ENCODE data around the gene MRPL45. TPM values are rescaled to one million over a fixed set of nuclear protein-coding genes. Genes with fewer than 3 reads are reported as not detected.

Gene MRPL45
- total RNA-seq, 1 donor from 2014 or later = 34.0 TPM

DNA sequence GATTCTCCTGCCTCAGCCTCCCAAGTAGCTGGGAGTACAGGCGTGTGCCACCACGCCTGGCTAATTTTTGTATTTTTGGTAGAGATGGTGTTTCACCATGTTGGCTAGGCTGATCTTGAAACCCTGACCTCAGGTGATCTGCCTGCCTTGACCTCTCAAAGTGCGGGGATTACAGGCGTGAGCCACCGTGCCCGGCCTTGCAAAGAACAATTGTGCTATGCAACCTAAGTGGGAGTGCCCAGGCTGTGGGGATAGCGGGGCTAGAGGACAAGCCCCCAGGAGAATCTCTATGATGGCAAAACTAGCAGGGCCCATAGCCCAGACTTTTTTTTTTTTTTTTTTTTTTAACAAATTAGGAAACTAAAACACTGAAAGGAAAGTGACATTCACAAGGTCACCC, 48.8 kb downstream of the MRPL45 start:
- DNase-seq = no peak
- no peak overlapping the region for H3K4me3 Mint-ChIP-seq (ENCODE audit: unreplicated experiment)
- TF ChIP-seq, protein P1, sequence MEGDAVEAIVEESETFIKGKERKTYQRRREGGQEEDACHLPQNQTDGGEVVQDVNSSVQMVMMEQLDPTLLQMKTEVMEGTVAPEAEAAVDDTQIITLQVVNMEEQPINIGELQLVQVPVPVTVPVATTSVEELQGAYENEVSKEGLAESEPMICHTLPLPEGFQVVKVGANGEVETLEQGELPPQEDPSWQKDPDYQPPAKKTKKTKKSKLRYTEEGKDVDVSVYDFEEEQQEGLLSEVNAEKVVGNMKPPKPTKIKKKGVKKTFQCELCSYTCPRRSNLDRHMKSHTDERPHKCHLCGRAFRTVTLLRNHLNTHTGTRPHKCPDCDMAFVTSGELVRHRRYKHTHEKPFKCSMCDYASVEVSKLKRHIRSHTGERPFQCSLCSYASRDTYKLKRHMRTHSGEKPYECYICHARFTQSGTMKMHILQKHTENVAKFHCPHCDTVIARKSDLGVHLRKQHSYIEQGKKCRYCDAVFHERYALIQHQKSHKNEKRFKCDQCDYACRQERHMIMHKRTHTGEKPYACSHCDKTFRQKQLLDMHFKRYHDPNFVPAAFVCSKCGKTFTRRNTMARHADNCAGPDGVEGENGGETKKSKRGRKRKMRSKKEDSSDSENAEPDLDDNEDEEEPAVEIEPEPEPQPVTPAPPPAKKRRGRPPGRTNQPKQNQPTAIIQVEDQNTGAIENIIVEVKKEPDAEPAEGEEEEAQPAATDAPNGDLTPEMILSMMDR (IDR thresholded peaks at IDR 0.05; ENCODE audit: partially characterized antibody, unreplicated experiment) = no peak
- peaks cover 3% of the 10 kb centered on the region for H3K4me1 Mint-ChIP-seq (ENCODE audit: low read depth, unreplicated experiment)
- peaks cover 3% of the 10 kb centered on the region for H3K27me3 Mint-ChIP-seq (ENCODE audit: unreplicated experiment)
- no peaks in the 10 kb centered on the region for H3K9me3 Mint-ChIP-seq (ENCODE audit: unreplicated experiment)
- H3K27ac Mint-ChIP-seq (ENCODE audit: unreplicated experiment) = no peak overlapping the region
- no peaks in the 10 kb centered on the region for H3K36me3 Mint-ChIP-seq (ENCODE audit: unreplicated experiment)

DNA sequence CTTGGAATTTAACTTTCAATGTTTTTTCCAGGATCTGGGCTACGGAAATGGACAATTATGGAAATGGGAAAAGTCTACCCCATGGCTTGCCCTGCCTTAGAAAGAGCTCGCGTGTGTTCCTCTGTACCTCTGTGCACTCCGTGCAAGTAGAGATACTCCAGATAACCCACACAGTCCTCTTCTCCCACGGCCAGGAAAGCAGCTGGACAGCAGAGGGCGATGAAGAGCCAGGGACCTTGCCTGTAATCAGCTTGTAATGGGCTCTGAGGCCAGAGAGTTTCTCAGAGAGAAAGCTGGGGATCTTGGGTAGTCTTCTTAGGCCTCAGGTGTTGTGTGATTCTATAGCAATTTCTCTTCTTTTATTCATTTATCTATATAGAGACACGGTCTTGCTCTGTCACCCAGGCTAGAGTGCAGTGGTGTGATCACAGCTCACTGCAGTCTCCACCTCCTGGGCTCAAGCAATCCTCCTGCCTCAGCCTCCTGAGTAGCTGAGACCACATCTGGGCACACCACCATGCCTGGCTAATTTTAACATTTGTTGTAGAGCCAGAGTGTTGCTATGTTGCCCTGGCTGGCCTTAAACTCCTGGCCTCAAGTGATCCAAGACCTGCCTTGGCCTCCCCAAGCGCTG, 52.2 kb downstream of the MRPL45 start:
- peaks cover 7% of the 10 kb centered on the region for H3K4me1 Mint-ChIP-seq (ENCODE audit: low read depth, unreplicated experiment)
- DNase-seq = peak; percentile 93
- no peaks in the 10 kb centered on the region for H3K36me3 Mint-ChIP-seq (ENCODE audit: unreplicated experiment)
- peaks cover 7% of the 10 kb centered on the region for H3K27me3 Mint-ChIP-seq (ENCODE audit: unreplicated experiment)
- peak overlapping the region; percentile 5 for H3K4me3 Mint-ChIP-seq (ENCODE audit: unreplicated experiment)
- no peak overlapping the region for H3K27ac Mint-ChIP-seq (ENCODE audit: unreplicated experiment)
- TF ChIP-seq, protein P1 (IDR thresholded peaks at IDR 0.05; ENCODE audit: partially characterized antibody, unreplicated experiment) = peak; percentile 68
- H3K9me3 Mint-ChIP-seq (ENCODE audit: unreplicated experiment) = peaks cover 4% of the 10 kb centered on the region

DNA sequence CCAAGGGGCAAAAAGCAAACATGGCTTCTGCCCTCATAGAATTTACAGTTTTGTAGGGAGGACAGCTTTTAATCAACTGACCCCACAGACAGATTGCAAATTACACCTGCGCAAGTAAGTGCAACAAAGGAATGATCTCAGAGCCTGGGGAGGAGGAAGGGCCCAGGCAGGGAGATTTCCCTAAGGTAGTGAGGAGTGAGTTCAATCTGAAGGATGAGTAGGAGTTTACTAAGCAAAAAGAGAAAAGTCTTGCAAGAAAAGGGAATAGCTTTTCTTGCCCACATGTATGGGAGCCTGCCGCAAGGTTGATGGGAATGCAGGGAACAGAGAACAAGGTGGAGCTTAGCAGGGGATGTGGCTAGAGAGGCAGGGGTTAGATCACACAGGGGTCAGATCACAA, 53.1 kb downstream of the MRPL45 start:
- no peak for DNase-seq
- Mint-ChIP-seq H3K27me3 (ENCODE audit: unreplicated experiment) (peaks cover 7% of the 10 kb centered on the region), H3K4me3 (ENCODE audit: unreplicated experiment) (no peak overlapping the region), H3K9me3 (ENCODE audit: unreplicated experiment) (peaks cover 4% of the 10 kb centered on the region), H3K36me3 (ENCODE audit: unreplicated experiment) (no peaks in the 10 kb centered on the region), H3K4me1 (ENCODE audit: low read depth, unreplicated experiment) (peaks cover 10% of the 10 kb centered on the region), H3K27ac (ENCODE audit: unreplicated experiment) (peak overlapping the region; percentile 16)
- TF ChIP-seq, protein P1 (IDR thresholded peaks at IDR 0.05; ENCODE audit: partially characterized antibody, unreplicated experiment) = no peak

DNA sequence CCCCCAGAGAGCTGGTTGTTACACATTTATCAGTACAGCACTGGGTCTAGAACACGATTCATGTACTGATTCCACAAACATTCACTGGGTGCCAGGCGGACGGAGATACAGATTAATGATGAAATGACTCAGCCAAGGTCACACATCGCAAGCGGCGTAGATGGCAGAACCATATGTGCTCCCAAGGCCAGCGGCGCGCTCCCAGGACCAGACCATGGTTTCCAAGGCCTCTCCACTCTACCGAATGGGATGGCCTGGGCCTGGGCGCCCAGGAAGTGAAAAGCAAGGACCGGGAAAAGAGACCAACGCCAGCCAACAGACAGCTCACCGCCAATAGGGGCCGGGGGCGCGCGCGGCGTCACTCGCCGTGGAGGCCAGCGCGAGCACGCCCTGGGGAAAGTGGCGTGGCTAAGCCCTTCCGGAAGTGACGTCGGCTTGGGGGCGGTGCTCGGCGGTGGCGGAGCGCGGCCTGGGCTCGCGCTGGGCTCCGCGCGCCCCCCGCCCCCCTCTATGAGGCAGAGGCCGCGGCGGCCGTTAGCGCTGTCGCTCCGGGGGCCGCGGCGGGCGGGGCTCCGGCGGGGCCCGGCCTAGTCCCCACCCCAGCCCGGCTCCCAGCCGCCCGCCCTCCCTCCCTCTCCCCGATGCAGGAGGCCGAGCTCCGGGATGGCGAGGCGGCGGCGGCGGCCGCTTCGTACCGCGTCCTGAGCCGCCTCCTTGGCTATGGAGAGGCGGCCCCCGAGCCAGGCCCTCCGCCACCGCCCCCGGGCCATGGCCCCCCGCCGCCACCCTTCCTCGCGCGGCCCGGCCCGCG, 54.6 kb downstream of the MRPL45 start, which contains the start of gene SOCS7:
Gene SOCS7, plus strand, starts transcription at position 433 of the 811 bp plus-strand sequence. Its CDS starts 209 bp downstream, at position 642.
- peaks cover 10% of the 10 kb centered on the region for H3K4me1 Mint-ChIP-seq (ENCODE audit: low read depth, unreplicated experiment)
- no peaks in the 10 kb centered on the region for H3K36me3 Mint-ChIP-seq (ENCODE audit: unreplicated experiment)
- H3K9me3 Mint-ChIP-seq (ENCODE audit: unreplicated experiment) = peaks cover 4% of the 10 kb centered on the region
- H3K27me3 Mint-ChIP-seq (ENCODE audit: unreplicated experiment) = peaks cover 7% of the 10 kb centered on the region
- DNase-seq = peak; percentile 96
- H3K27ac Mint-ChIP-seq (ENCODE audit: unreplicated experiment) = peak within 1 kb of the TSS; percentile 97
- TF ChIP-seq, protein P1 (IDR thresholded peaks at IDR 0.05; ENCODE audit: partially characterized antibody, unreplicated experiment) = no peak
- peak within 1 kb of the TSS; percentile 92 for H3K4me3 Mint-ChIP-seq (ENCODE audit: unreplicated experiment)
